Suprapubic skin (tissue), 4 donors: Measurements from ENCODE around the gene B9D1. TPM values are rescaled to one million over a fixed set of nuclear protein-coding genes. Genes with fewer than 3 reads are reported as not detected.
A peak's percentile ranks its signal among the peaks of the same experiment; 100 is the strongest.
"Not testable (repeated sequence)": the region's sequence is repeated elsewhere in the genome, so short reads cannot be mapped to it uniquely, and the experiment has no call there.

Experiments used
- DNase-seq, 2 donors: peaks; one replicate each; pipeline ENCODE4 v3.0.0-alpha.2; 2019; ENCODE audit warnings: low spot score in 2 of 2
- H3K27ac ChIP-seq: fragments of 200-600 bp; sonication (generic); one replicate; pipeline ENCODE4 v1.5.1; 2019
- H3K27me3 ChIP-seq: fragments of 200-600 bp; sonication (generic); one replicate; pipeline ENCODE4 v1.5.1; 2019
- H3K36me3 ChIP-seq: fragments of 200-600 bp; sonication (generic); one replicate; pipeline ENCODE4 v1.5.1; 2019
- H3K4me1 ChIP-seq: fragments of 200-600 bp; sonication (generic); one replicate; pipeline ENCODE4 v1.5.1; 2019
- H3K4me3 ChIP-seq: fragments of 200-600 bp; sonication (generic); one replicate; pipeline ENCODE4 v1.5.1; 2019; ENCODE audit warnings: mild to moderate bottlenecking
- H3K9me3 ChIP-seq: fragments of 200-600 bp; sonication (generic); one replicate; pipeline ENCODE4 v1.5.1; 2019
- EP300 ChIP-seq: sonication (generic); formaldehyde crosslinking; IDR thresholded peaks from one replicate; pipeline ENCODE4 v1.6.1; 2017; ENCODE audit warnings: antibody characterized with exemption
- POLR2A ChIP-seq, 2 donors: fragments of 450-650 bp; IDR thresholded peaks; one replicate each; pipeline ENCODE4 v1.6.1; 2017; ENCODE audit warnings: antibody characterized with exemption in 2 of 2, mild to moderate bottlenecking in 2 of 2, moderate library complexity in 2 of 2
- POLR2AphosphoS5 ChIP-seq, 3 donors: sonication (generic); formaldehyde crosslinking; IDR thresholded peaks; one replicate each; pipeline ENCODE4 v1.6.1; 2017; ENCODE audit warnings: antibody characterized with exemption in 3 of 3
- WGBS: methylation state at CpG from one replicate; pipeline ENCODE4 v1.1.5; 2018; 5-methylcytosine and 5-hydroxymethylcytosine counted together
- total RNA-seq, 4 donors: library from RNA; depleted of rRNA; stranded (reverse); fragments of >200 nt; gene quantifications; one replicate each; pipeline ENCODE4 v1.1.0, GENCODE V29; 2016
- TF ChIP-seq, protein P1 (sequence below), 2 donors: fragments of 200-600 bp in 1 of 2; fragments of 450-650 bp in 1 of 2; sonication (generic) in 1 of 2; IDR thresholded peaks; one replicate each; pipeline ENCODE4 v1.5.1; 2016 to 2019; ENCODE audit warnings: antibody characterized with exemption in 2 of 2, mild to moderate bottlenecking in 1 of 2, moderate library complexity in 1 of 2

The B9D1 gene
- total RNA-seq, 4 donors from 2014 or later: 10.7 to 21.7 (median 17.3) TPM

DNA sequence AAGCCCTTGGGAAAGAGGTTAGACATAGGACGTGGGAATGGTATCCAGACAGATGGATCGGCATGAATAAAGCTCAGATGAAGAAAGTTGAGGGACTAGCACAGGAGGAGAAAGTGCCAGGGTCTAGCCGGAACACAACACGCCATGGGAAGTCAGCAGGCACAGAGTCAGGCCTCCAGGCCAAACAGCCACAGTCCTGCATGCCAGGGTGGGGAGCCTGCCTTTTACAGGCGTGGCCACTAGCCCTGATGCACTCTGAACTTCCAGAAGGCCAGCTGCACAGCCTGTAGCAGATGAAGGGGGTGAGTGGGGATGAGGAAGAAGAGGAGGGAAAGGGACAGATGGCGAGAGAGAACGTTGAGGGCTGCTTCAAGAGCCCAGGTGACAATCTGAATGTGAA, 5.2 kb downstream of the B9D1 start:
- Histone ChIP-seq H3K9me3 (no peaks in the 10 kb centered on the region), H3K4me3 (no peak overlapping the region), H3K27ac (no peak overlapping the region), H3K4me1 (peaks cover 11% of the 10 kb centered on the region), H3K27me3 (no peaks in the 10 kb centered on the region), H3K36me3 (peaks cover 8% of the 10 kb centered on the region)
- 73% methylated on average over 7 of the region's 7 CpGs for WGBS
- TF ChIP-seq POLR2A (IDR thresholded peaks at IDR 0.05): no peak
- no peak for TF ChIP-seq POLR2AphosphoS5 (IDR thresholded peaks at IDR 0.05)
- TF ChIP-seq, protein P1, sequence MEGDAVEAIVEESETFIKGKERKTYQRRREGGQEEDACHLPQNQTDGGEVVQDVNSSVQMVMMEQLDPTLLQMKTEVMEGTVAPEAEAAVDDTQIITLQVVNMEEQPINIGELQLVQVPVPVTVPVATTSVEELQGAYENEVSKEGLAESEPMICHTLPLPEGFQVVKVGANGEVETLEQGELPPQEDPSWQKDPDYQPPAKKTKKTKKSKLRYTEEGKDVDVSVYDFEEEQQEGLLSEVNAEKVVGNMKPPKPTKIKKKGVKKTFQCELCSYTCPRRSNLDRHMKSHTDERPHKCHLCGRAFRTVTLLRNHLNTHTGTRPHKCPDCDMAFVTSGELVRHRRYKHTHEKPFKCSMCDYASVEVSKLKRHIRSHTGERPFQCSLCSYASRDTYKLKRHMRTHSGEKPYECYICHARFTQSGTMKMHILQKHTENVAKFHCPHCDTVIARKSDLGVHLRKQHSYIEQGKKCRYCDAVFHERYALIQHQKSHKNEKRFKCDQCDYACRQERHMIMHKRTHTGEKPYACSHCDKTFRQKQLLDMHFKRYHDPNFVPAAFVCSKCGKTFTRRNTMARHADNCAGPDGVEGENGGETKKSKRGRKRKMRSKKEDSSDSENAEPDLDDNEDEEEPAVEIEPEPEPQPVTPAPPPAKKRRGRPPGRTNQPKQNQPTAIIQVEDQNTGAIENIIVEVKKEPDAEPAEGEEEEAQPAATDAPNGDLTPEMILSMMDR (IDR thresholded peaks at IDR 0.05): no peak
- no peak for TF ChIP-seq EP300
- DNase-seq: no peak

DNA sequence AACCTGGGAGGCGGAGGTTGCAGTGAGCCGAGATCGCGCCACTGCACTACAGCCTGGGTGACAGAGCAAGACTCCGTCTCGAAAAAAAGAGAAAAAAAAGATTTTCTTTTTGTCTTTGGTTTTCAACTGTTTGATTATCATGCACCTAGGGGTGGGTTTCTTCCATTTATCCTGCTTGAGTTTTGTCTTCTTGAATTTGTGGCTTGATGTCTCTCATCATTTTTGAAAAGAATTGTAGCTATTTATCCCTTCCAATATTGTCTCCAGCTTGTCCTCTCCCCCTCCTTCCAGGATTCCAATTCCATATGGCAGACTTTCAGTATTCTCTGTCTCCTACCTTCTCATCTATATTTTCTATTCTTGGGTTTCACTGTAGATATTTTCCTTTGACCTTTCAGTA, 7.8 kb downstream of the B9D1 start:
- Histone ChIP-seq H3K27me3 (no peaks in the 10 kb centered on the region), H3K36me3 (peaks cover 8% of the 10 kb centered on the region), H3K4me3 (no peak overlapping the region), H3K4me1 (no peaks in the 10 kb centered on the region), H3K27ac (no peak overlapping the region), H3K9me3 (no peaks in the 10 kb centered on the region)
- no peak for DNase-seq
- TF ChIP-seq POLR2A (IDR thresholded peaks at IDR 0.05): no peak
- no peak for TF ChIP-seq EP300
- no peak for TF ChIP-seq POLR2AphosphoS5 (IDR thresholded peaks at IDR 0.05)
- TF ChIP-seq, protein P1 (IDR thresholded peaks at IDR 0.05): no peak
- 89% methylated on average over 6 of the region's 6 CpGs for WGBS

DNA sequence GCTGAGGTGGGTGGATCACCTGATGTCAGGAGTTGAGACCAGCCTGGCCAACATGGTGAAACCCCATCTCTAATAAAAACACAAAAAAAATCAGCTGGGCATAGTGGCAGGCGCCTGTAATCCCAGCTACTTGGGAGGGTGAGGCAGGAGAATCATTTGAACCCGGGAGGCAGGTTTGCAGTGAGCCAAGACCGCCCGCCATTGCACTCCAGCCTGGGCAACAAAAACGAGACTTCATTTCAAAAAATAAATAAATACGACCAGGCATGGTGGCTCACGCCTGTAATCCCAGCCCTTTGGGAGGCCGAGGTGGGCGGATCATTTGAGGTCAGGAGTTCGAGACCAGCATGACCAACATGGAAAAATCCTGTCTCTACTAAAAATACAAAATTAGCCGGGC, 9.1 kb downstream of the B9D1 start:
- H3K36me3 ChIP-seq, H3K27me3 ChIP-seq, H3K4me1 ChIP-seq, H3K4me3 ChIP-seq, H3K27ac ChIP-seq, DNase-seq, H3K9me3 ChIP-seq: not testable (repeated sequence)
- WGBS: 93% methylated on average over 11 of the region's 11 CpGs

DNA sequence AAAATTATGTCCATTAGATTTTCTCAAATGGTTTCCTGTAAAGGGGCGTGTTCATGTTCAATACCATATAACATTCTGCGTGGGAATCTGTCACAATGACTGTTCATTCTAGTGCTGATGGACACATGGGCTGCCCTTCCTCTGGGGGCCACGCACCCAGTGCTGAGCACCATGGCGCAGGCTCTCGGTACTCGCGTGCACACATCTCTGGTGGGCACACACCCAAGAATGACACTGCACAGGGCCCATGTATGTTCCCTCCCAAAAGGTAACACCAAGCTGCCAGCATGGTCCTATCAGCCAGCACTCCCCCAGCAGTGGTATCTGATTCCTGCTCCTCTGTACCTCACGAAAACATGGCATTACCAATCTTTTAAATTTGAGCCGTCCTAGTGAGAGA, 13.7 kb downstream of the B9D1 start:
- TF ChIP-seq, protein P1 (IDR thresholded peaks at IDR 0.05): no peak
- TF ChIP-seq EP300 (no peak), POLR2AphosphoS5 (IDR thresholded peaks at IDR 0.05) (no peak), POLR2A (IDR thresholded peaks at IDR 0.05) (no peak)
- no peak overlapping the region for H3K27ac ChIP-seq
- no peaks in the 10 kb centered on the region for H3K9me3 ChIP-seq
- peaks cover 50% of the 10 kb centered on the region for H3K4me1 ChIP-seq
- DNase-seq: peak in 1 of 2 donors; percentile 52
- no peaks in the 10 kb centered on the region for H3K36me3 ChIP-seq
- WGBS: 92% methylated on average over 9 of the region's 9 CpGs
- no peaks in the 10 kb centered on the region for H3K27me3 ChIP-seq
- no peak overlapping the region for H3K4me3 ChIP-seq

DNA sequence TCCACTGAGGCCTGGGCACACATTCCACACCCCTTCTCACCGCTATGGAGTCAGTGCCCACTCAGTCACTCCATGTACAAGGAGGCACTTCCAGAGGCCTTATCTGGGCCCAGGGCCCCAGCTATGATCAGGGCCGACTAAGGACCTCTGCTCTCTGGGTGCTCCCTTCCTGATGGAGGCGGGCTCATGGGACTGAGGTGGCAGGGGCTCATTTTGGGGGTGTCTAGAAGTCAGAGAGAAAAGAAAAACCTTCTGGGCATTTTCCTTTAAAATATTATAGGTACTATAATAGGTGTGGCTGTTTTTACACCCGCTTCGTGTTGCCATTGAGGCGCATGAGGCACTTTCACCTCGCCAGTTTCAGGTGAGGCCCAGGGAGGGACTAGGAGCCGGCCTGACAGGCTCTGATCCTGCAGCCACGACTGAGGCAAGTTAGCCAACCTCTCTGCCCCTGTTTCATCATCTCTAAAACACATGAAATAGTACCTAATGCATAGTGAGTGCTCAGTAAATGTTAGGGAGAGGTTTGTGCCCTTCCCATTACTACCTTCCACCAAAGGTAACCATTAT, 14.4 kb downstream of the B9D1 start:
- peak in 1 of 2 donors; percentile 57 for DNase-seq
- H3K9me3 ChIP-seq: no peaks in the 10 kb centered on the region
- no peaks in the 10 kb centered on the region for H3K27me3 ChIP-seq
- no peaks in the 10 kb centered on the region for H3K36me3 ChIP-seq
- no peak for TF ChIP-seq POLR2A (IDR thresholded peaks at IDR 0.05)
- TF ChIP-seq, protein P1 (IDR thresholded peaks at IDR 0.05): no peak
- no peak for TF ChIP-seq EP300
- no peak for TF ChIP-seq POLR2AphosphoS5 (IDR thresholded peaks at IDR 0.05)
- peak overlapping the region; percentile 77 for H3K27ac ChIP-seq
- WGBS: 68% methylated on average over 9 of the region's 9 CpGs
- peaks cover 55% of the 10 kb centered on the region for H3K4me1 ChIP-seq
- no peak overlapping the region for H3K4me3 ChIP-seq
